ENCODE measurements around the gene ODC1. TPM values are rescaled to one million over a fixed set of nuclear protein-coding genes. Genes with fewer than 3 reads are reported as not detected.

Gene ODC1
- total RNA-seq, 1 experiment from 2014 or later: 69.0 TPM

DNA sequence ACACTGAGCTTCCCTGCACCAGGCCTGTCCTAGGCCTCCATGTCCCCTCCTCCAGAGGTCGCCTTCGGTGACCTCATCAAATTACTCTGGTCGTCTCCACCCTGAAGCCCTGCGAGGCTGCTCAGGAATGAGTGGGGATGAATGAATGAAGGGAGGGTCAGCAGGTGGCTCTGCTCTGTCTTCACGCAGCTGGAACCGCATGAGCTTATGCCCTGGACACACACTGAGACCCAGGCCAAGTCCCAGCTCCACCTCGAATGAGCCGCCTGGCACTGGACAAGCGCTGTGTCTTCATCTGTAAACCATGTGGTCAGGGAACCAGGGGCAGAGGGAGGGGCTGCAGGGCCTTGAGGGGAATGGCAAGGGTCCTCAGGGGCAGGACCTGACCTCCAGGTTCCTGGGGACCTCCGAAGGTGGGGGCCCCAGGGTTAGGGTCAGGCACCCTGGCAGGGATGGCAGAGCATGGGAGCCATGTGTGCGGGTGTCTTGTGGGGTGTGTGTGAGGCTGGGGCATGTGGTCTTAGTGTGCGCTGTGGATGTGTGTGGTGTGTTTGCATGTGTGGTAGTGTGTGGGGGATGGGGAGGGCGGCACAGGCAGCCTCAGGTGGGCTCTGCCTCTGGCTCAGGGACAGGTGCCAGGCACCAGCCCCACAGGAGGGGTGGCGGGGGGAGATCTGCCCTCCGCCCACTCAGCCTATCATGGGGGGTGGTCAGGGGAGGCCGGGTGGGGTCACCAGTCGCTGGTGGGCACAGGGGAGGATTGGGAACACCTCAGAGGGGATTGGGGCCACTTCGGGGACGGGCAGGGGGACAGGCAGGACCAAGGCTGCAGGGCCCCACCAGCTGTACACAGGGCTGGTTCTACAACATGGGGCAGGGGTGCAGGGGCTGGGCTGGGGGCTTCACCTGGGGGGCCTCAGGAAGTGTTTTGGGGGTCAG is 13.9 kb downstream of the ODC1 start:
- DNase-seq (ENCODE audit: low read depth): peak; percentile 37

- no peak for DNase-seq (ENCODE audit: low read depth)
These were observed 14.7 kb downstream of the ODC1 start for GRCh38 chr2:10433264-10433946.

DNA sequence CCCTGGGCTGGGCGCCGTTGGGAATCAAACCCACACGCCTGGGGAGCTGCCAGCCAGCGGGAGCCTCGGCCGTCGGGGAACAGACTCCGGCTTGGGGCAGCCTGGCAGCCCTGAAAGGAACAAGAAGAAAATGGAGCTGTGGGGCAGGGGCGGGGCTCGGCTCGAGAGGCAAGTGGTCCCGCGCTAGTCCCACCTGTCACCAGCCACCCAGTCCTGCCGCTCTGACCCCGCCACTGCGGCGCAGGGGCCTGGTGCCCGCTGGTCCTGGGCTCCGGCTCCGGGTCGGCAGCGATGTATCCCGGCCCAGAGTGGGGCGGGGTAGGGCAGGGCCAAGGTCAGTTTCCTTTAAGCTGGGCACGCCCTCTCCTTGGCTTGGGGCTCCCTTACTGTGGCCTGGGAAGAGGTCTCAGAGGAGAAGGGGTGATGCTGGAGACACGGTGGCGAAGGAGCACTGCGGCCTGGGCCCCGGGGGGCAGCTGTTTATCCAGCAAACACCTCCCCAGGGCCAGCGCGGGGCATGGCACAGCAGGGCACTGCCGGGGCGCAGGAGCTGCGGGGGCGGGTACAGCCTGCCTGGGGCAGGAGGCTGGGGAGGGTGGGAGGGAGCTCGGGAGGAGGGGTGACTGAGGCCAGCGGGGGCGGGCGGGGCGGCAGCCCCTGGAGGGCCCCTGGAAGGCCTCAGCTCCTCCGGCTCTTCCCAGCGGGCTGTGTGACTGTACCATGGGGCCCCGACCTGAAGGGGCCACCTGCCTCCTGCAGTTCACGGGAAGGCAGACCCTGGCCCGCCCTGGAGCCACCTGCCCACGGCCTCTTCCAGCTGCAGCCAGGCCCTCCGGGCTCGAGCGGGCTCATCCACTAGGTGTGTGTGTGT is 15.6 kb downstream of the ODC1 start:
- no peak for DNase-seq (ENCODE audit: low read depth)

- DNase-seq (ENCODE audit: low read depth): no peak
These were observed 16.3 kb downstream of the ODC1 start for GRCh38 chr2:10431797-10432196.

GRCh38 chr2:10430886-10431622 is 17.1 kb downstream of the ODC1 start:
- no peak for DNase-seq (ENCODE audit: low read depth)

- no peak for DNase-seq (ENCODE audit: low read depth)
These were observed 19.2 kb downstream of the ODC1 start for GRCh38 chr2:10428924-10429323.

DNA sequence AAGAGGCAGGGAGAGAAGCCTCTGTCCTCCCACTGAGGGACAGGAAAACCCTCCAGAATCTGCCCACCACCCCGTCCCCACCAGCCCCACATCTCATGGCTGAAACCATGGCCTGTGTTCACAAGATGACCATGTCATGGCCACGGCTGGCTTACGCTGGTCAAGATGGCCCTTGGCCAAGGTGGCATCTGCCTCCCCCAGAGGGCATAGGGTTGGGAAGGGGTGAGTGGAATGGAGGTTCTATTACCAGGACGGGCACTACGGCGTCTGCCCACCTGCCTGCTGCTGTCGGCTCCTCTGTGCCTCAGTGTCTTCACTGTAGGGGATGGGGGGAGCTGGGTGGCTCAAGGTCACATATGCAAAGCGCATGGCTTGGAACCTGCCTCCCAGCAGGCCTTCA is 19.8 kb downstream of the ODC1 start:
- no peak for DNase-seq (ENCODE audit: low read depth)

GRCh38 chr2:10427618-10427949 is 20.5 kb downstream of the ODC1 start:
- no peak for DNase-seq (ENCODE audit: low read depth)

- no peak for DNase-seq (ENCODE audit: low read depth)
These were observed 21.2 kb downstream of the ODC1 start for GRCh38 chr2:10426726-10427617.

- DNase-seq (ENCODE audit: low read depth): no peak
These were observed 22.4 kb downstream of the ODC1 start for GRCh38 chr2:10425699-10426098.

DNA sequence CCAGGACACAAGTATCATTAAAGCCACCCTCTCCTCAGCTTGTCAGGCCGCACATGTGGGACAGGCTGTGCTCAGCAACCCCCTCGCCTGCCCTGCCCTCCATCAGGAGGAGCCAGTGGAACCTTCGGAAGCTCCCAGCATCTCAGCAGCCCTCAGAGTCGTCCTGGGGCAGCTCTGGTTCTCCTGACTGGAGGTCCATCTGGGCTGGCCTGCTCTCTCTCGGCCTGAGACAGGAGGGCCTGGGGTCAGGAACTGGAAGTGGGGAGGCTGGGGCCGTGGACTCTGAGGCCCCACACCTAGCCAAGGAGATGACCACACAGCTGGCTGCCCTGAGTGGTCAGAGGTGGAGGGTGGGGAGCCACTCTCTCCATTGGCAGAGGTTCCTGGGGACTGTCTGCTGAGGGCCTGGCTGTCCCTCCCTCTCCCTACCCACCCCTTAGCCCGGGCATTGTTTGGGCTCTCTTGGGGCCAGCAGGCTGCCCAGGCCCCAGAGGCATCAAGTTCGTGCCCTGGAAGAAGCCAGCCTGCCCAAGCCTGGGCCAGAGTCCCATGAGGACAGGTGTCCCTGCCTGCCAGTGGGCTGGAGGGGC is 23.1 kb downstream of the ODC1 start:
- no peak for DNase-seq (ENCODE audit: low read depth)

GRCh38 chr2:10424051-10424450 is 24.1 kb downstream of the ODC1 start:
- no peak for DNase-seq (ENCODE audit: low read depth)

DNA sequence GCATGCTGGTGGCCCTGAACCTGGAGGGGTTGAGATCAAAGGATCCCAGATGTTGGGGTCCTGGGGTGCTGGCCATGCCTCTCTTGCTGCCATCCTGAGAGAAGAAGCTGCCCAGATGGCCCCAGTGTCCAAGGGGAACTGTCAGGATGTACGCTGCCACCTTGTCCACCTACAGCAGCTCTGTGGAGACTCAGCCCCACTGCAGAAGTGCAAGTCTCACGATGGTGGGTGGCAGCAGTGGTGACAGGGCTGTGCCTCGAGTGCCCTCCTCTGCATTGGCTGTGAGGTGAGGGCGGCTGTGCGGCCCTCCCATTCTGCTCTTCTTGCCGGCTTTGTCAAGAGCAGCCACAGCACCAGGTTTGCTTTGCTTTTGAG is 24.7 kb downstream of the ODC1 start:
- DNase-seq (ENCODE audit: low read depth): no peak

DNA sequence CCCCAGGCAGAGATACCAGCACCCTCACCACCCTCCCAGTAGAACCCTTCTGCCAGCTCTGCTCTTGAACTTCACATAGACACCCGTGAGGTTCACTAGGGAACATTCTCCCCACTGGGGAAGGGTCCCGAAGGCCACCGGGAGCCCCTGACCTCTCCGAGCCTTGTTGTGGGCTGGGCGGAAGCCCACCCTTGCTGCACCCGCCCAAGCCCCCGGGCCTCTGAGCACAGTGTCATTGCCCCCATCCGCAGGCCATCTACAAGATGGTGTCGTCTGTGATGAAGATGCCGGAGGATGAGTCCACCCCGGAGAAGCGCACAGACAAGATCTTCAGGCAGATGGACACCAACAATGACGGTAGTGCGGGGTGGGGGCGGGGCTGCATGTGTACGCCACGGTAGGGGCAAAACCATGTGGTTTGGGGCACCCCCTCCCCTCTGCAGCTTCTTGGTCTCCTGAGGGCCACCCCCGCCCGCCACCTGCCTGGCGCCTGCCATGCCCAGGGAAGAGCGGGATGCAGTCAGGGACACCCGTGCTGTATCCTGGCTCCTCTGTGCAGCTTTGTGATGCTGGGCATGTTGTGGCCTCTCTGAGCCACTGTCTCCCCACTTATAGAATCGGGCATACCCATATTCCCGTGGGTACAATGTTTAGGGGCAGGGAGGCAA is 25.3 kb downstream of the ODC1 start:
- no peak for DNase-seq (ENCODE audit: low read depth)

DNA sequence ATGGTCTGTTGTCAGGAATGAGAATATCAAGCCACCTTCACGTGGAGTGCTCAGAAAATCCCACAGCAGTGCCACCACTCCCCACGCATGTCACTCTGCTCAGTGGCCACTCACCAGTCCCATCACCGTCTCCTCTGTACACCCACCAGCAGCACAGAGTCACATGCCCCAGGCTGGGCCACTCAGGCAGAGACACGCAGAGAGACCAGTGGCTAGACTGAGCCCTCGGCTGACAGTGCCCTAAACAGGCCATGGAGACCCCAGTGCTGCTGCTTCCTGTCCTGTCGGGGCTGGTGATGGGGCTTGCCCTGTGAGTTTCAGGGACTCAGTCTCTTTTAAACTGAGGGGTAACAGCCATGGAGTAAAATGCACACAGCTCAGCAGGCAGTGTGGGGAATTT is 25.9 kb downstream of the ODC1 start:
- no peak for DNase-seq (ENCODE audit: low read depth)

DNA sequence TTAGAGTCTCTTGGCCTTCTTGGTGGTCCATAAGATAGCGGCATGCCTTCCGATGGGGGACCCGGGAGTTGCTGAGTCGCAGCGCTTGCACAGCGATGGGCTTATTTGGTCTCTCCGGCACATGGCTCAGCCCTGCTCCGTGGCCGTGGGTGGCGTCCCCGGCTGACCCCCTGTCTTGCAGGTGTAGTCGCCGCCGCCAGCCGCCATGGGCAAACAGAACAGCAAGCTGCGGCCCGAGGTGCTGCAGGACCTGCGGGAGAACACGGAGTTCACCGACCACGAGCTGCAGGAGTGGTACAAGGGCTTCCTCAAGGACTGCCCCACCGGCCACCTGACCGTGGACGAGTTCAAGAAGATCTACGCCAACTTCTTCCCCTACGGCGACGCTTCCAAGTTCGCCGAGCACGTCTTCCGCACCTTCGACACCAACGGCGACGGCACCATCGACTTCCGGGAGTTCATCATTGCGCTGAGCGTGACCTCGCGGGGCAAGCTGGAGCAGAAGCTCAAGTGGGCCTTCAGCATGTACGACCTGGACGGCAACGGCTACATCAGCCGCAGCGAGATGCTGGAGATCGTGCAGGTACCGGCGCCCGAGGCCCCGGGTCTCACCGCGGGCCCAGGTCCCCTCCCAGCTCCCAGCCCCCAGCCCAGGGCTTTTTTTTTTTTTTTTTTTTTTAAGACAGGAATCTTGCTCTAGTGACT is 28.4 kb downstream of the ODC1 start:
- no peak for DNase-seq (ENCODE audit: low read depth)

DNA sequence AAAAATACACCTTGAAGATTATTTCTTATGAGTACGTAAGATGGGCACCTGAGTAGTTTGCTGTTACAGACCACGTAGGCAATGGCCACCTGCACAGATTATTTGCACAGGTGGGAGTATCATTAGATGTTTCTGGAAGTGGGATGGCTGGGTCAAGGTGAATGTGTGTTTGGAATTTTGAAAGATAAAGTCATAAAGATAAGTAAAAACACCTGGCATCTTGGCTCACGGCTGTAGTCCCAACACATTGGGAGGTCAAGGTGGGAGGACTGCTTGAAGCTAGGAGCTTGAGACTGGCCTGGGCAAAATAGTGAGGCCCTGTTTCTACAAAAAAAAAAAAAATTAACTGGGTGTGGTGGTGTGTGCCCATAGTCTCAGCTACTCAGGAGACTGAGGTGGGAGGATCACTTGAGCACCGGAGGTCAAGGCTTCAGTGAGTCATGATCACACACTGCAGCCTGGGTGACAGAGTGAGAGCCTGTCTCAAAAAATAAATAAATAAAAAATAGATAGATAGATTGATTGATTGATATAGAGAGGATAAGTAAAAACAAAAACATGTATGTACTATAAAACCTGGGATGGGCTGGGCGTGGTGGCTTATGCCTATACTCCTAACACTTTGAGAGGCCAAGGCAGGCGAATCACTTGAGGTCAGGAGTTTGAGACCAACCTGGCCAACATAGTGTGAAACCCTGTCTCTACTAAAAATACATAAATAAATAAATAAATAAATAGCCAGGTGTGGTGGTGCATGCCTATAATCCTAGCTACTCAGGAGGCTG is 30.4 kb downstream of the ODC1 start:
- DNase-seq (ENCODE audit: low read depth): no peak

DNA sequence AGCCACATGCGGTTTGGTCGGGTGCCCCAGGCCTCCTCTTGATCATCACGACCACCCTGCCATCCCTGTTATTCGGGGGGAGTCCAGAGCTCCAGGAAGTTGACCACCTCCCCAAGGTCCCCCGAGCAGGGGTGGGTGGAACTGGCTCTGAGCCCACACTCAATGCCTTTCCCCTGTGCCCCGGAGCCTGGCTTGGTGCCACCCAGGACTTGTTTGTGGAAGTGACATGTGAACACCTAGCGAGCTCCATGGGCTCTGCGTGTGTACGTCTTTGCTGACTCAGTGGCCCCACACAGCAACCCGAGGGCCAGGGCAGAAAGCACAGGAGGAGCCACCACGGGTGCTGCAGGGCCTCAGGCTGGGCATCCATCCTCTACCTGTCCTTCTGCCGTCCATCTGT is 32.5 kb downstream of the ODC1 start:
- no peak for DNase-seq (ENCODE audit: low read depth)
